GM19023 (cell line): Measurements from ENCODE around the gene TUBGCP3.

Experiments used
- ATAC-seq: cut with Tn5 transposase; IDR thresholded peaks from one replicate; pipeline ENCODE4 v1.9.1; 2021; ENCODE audit warnings: mild to moderate bottlenecking, moderate library complexity; ENCODE audit not compliant: unreplicated experiment

Gene TUBGCP3

DNA sequence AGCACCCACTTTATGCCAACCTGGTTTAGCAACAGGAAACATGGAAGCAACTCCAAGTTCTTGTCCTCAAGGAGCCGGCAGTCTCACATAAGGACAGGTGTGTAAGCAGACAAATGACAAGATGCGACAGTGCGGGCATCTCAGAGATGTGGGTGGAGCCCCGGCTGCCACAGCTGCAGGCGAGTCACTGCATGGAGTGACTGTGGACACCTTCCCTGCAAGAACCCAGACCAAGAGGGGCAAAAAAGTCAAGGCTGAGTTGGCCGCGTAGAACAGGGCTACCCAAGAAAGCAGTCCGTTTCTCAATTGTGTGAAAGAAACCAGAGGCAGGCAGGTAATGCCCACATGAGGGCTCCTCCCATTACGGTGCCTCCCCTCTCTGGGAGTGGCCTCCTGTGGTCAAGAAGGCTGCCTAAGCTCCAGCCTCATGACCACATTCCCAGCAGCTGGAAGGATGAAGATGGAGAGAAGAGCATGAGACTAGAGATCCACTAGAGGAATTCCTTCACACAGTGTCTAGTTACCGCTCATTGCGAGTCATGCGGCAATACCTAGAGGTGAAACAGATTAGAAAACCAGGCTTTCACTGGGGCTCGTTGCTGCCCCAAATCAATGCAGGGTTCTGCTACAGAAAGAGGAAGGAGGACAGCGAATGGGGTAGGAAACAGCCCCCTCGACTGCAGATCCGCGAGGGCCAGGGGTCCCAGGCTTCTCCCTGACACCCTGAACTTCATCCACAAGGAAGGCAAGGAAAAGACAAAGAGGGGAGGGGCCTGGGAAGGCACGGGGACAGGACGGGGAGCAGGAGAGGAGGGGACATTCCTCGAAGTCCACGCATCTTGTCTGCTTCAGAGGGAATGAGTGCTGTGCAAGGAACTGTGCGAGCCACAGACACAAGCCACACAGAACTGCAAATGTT lies 131.6 kb downstream of the TUBGCP3 start:
- no peak for ATAC-seq

DNA sequence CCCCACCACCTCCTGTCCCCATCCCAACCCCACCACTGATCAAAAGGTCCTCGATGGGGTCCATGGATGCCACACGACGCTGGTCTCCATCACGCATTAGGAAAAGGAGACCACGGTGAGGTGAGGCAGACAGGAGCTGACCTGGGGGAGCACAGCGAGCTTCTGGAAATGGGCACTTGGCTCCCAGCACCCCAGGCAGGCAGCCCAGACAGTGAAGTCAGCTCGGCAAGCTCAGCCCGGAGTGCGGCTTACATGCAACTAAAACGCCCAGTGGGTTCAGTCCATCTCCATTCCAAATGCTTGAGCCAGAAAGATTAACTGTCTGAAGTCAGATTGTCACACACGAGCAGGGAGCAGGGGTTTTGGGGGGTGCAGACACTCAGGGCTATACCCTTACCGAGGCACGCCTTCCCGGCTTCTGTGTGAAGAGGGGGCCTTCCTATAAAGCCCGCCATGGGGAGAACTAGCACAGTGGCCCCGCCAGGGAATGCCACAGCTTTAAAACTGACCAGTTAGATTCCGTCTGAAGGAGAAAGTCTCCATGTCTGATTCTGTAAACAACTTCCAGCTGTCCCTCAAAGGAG lies 132.4 kb downstream of the TUBGCP3 start:
- no peak for ATAC-seq

DNA sequence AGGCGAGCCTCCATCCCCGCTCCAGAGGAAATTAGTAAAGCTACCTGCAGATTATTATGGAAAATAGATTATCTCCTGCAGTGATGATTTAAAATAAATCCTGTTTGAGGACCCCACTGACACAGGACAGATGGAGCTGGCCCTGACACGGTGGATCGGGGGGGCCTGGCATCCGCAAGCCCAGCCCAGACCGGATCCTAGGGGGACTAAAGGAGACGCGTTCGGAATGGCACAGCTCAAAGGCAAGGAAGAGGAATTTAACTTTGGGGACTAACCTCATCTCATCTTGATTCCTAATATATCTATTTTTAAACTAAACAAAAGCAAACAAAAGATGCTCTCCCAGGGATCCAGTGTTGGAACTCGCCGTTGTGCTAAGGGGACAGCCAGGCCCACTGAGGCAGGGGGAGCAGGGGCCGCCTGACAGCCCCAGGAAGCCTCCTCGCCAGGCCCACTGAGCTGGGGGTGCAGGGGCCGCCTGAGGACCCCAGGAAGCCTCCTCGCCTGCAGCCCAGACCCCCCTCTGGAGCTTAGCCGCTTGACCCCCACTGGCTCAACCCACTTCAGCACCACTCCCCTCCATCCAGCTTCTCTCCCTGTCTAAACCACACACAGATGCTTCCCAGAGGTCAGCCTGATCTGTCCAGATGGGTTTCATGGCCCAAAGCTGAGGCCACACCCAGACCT lies 133.2 kb downstream of the TUBGCP3 start:
- no peak for ATAC-seq

DNA sequence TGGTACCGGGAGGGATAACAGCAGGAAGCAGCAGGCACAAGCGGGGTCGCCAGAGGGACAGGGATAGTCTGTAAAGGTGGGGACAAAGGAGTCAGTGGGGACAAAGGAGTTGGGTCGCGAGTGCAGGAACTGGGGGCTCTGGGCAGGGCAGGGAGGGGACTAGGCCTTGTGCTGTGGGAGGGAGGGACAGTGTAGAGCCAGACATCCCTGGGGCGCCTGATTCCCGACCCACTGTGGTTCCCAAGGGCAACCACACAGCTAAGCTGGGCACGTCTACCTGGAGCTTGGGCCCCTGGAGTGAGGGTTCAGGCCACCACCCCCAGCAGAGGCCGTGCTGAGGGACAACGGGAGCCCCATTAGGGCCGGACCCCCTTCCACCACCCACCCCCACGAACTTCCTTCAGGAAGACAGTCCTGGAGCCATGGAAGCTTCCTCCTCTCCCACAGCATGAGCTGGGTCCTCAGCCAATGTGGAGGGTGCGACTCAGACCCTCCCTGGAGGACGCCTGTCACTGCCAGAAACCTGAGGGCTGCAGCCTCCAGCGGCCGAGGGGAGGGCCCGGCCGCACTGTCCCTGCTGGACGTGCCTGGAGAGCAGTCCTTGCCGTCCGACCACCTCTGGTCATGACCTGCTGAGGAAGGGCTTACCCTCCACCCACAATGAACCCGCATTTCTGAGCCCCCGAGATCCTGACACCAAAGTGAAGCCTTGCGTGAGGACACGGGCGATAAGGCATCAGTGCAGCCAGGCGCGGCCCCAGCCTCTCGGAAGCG lies 133.9 kb downstream of the TUBGCP3 start:
- ATAC-seq: no peak

DNA sequence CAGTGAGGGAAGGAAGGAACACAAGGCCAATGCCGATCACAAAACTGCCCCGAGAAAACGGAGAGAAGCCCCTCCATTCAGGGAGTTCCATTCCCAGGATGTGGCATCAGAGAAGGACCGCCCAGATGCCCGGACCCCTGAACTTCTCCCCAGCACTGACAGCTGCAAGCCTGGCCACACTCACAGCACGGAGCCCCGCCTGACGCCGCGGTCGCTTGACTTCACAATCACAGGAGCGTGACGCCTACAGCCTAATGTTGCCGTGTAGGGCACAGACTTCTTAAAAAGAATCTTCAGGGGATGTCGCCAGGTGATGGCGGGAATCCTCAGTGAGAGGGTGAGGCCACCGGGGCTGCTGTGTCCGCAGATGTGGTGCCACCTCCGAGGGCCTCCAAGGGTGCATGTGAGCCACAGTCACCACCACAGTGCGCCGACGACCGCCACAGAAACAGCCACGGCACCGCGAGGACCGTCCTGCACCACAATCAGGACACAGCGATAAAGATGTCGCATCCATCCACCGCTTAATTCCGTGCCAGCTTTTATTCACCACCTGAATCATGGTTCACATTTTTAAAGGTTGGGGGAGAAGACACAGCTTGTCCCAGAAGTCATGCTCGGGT lies 134.6 kb downstream of the TUBGCP3 start:
- ATAC-seq: no peak

DNA sequence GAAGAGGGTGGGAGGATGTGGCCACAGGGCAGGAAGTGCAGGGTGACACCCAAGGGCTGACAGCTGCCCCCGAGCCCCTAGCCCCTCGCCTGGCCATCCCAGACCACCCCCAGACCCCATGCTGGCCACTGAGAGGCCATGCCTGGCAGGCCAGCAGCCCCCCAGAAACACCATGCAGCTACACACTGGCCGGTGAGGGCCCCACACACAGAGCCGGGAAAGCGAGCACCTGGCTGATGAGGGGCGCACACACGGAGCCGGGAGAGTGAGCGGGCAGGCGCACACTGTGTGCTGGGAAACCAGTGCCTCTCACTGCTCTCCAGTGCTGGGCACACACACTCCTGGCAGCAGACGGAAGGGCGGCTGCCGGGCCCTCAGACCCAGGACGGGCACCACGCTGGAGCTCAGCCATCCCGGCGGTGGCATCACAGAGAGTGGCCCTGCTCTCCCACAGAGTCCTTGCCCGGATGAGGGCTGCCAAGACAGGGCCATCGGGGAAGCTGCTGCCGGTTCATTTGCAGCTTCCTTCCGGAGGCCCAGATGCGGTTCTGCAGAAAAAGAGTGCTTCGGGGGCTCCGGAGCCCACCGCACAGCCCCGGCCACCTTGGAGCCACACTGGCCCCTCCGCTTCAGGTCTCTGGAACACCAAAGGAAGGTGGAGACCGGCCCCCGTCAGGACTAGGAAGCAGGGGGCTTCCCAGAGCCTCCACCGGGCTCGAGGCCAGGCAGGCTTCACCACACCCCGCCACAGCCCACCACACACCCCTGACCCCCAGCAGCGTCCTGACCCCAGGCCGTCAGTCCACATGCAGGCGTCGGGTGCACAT lies 135.4 kb downstream of the TUBGCP3 start:
- no peak for ATAC-seq

DNA sequence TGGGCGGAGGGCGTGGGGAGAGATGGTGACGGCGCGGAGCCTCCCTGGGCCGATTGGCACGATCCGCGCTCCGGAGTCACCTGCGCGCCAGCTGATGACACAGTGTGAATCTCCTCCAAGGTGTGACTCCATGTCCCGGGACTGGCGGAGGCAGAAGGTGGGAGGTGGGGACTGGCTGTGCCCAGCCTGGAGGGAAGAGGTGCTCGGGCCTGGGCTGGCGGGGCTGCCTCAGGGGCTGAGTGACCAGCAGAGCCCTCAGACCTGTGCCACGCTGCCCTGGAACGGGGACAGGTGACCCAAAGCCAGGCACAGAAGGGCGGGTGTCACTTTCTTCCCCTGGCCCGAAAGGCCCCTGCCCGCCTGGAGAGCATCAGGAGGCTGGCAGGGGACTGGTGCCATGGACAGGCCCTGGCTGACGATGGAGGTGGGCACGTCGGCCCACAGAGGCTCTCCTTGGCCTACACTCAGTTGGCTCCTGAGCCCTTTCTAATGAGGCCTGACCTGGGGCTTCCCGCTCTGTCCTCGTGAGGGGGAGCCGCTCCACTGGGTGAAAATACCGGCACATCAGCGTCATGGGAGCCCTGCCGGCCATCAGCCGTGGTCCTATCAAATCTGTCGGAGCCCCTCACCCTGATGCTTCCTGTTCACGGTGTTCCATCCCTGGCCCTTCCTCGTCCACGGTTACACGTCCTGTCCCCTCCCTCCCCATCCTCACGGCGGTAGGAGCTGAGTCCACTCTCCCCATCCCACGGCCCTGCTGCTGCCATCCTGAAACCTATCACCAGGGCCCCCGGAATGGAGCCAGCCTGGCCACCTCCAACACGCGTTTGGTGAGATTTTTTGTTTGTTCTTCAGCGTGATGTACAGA lies 136.2 kb downstream of the TUBGCP3 start:
- no peak for ATAC-seq

DNA sequence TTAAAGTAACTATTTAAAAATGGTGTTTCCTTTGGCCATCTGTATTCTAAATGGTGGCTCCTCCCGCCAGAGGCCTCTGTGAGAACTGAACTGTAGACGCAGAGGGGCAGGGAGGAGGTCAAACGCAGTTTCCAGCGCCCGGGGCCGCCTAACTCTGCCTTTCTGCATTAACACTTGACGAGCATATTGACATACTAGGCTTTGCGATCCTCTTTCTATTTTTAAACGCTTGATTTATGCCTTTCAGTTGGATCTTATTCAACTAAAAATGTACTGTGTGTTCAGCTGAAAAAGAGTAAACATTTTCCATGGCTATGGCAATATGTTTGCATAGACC lies 137.1 kb downstream of the TUBGCP3 start:
- ATAC-seq: no peak

DNA sequence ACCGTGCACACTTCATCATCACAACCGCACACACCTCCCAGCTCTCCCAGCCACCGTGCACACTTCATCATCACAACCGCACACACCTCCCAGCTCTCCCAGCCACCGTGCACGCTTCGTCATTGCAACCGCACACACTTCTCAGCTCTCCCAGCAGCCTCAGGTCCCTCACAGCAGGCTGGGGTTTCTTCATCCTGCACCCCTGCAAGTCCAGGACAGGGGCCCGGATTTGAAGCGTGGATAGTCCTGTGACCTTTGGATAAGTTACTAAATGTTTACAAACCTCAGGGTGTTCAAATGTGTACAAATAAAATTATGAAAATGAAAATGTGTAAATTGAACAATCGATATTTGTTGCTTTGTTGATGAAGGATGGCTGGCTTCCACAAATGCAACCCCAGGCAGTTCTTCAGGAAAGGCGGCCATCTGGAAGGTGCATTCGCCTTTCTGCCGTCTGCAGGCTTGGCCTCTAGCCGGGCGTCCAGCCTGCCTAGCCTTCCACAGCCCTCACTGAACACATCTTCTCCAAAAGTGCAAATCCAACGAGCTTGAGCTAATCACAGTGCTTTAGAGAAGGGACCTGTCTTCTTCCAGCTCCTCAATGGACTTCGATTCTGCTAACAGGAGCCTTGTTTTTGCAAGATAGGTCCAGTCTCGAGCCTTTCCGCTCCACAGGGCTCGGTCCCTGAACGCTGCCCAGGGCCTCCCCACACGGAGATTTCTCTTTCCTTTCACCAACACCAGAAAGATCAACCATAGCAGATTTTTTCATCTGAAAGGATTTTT lies 137.6 kb downstream of the TUBGCP3 start:
- no peak for ATAC-seq

DNA sequence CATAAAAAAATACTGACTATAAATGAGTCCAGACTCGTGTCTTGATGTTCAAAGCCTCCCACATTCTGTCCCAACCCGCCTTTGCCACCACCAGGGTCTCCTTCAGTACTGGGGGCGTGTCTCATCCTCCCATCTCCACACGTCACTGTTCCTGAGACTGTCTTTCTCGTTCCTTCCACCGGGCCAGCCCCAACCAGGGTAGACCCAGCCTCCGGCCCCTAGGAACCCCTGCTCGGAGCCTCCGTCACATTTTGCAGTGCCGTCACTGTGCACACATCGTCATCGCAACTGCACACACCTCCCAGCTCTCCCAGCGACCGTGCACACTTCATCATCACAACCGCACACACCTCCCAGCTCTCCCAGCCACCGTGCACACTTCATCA lies 138.4 kb downstream of the TUBGCP3 start:
- ATAC-seq: no peak

DNA sequence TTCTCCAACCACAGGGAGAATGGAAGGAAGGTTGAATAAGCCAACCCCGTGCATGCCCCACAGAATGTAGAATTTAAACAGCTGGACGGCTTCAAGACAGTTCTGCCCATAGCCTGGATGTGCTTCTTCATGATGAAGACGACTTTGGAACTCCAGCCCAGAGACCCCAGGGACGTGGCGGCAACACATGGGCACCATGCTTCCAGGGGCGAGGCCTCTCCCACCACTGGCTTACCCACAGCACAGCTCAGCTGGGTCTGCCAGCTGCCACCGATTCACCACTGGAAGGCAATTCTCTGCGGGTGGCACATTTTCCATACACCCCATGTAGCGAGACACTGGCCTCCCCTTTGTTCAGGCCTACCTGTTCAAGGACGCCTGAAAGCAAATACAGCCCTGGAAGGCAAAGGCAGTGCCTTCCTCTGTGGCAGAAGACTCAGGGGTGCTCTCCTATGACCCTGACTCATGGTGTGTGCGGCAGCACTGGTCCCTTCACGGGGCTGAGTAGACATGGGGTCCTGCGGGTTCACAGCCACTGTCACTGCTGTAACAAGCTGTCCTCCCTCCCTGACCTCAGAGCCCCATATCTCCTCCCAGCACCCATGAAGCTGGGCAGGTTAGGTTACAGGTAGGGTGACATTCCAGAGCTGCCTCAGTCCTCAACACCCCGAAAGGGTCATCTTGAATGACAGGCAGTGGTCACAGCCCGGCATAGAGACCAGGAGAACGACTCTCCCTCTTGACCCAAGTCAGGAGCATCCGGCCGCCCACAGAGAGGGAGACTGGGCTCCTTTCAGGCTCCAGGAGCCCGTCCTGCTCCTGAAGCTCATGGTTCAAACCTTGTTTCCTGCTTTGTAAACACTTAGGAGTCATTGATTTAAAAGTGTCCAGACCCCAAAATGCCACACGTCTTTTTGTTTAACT lies 139.1 kb downstream of the TUBGCP3 start:
- no peak for ATAC-seq

DNA sequence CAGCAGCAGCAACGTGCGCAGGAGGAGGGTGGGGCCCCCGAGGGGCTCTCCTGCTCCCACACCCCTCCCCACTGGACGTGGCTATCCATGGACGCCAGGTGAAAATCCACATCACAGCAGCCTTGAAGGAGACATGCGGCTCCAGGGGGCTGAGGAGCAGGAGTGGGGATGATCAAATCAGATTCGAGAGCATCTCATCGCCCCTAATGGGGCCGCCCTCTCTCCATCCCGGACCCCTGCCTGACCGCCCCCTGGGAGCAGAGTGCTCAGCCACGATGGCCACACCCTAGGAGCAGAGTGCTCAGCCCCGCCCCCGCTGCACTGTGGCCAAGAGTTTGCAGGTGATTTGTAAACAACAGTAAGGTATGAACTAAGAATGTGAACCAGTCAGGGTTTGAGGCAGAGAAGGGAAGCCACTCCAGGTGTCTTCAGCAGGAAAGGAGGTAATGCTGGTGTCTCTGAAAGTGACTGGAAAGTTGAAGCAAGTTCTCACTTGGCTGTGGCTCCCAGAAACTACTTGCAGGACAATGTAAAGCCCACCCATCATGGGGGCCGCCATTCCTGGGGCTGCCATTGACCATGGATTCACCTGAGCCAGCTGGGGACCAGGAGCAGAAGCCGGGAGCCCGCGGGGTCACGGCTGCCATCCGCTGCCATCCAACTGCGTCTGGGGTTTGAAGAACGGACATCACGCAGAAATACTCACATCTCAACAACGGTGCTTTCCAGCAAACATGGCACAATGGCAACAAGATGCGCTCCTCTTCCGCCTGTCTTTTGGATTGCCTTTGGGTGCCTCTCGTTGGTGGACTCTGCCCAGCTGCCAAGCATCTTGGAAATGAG lies 140.0 kb downstream of the TUBGCP3 start:
- ATAC-seq: no peak

DNA sequence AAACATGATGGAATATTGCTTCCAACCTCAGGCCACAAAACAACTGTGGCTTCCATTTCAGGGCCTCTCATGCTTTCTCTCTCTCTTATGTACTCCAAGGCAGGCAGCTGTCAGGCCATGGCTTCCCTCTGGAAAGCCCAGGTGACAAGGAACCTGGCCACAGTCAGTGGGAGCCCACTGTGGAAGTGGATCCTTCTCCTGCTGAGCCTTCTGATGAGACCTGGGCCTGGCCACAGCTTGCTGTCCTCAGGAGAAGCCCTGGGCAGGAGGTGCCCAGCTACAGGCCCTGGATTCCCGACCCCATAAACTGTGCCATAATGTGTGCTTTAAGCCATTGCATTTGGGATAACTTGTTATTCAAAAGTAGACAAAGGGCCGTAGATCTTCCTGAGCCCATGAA lies 140.6 kb downstream of the TUBGCP3 start:
- no peak for ATAC-seq

DNA sequence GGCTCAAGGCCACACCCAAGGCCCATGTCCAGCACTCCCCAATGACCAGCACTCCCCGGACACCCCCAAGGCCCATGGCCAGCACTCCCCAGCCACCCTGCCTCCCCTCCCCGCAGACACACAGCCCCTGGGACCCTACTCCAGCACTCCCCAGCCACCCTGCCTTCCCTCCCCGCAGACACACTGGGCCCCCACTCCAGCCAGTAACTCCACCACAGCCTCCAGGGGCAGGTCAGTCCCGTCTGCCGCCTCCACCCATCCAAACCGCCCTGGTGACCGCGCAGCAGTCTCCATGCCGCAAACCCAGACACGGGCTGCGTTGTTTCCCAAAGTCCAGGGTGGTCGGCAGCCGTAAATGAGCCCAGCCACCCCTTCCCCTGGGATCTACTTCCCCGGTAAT lies 141.1 kb downstream of the TUBGCP3 start:
- ATAC-seq: no peak

DNA sequence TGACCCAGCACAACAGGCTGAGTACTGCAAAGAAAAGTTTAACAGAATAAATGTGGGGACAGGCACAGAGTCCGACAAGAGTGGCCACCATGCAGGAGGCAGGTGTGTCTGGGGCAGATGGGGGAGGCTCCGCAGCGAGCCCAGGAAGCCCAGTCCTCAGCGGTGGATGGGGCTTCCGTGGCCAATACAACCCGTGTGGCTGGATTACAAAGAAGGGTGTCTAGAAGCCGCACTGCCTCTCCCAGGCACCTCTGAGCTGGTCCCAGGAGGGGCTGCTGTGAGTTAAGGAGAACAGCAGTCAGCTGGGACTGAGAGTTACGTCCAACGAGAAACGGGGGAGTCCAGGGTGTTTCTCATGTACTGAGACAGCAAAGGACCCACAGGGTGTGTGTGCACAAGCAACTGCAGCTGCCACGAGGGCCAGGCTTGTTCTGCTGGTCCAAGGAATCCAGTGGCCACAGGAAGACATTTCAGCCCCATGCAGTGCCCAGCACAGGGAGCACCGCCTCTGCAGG lies 141.5 kb downstream of the TUBGCP3 start:
- ATAC-seq: no peak
